ENCODE results near the gene NANOS2.
"Not testable (repeated sequence)": the region's sequence is repeated elsewhere in the genome, so short reads cannot be mapped to it uniquely, and the experiment has no call there.

The NANOS2 gene

DNA sequence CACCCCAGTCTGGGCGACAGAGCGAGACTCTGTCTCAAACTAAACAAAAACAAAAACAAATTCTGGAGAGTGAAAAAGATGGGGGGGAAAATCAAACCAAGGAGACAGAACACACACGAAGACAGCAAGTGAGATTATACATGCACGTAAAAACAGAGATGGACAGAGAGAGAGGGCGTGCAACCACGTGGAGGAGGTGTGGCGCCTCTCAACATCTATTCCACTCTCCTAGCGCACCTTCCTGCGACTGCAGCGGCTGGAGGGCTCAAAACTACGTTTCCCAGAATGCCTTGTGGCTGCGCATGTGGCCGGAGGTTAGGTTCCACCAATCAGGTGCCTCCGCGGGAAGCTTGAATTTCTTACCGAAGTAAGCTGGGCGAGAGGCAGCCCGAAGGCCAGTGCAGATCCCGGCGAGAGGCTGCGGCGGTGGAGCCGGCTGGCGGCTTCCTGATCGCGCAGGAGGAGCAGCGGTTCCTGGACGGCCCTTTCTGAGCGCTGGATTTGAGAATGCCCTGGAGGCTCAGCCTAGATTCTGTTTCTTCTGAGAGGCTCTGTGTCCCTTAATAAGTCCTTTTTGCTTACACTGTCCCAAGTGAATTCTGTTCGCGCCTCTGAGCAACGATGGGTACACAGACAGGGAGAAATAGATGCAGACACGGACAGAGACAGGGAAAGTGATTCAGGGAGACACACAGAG lies 13.1 kb upstream of the NANOS2 start:
- DNase-seq (ENCODE audit: low read depth): peak; percentile 73

DNA sequence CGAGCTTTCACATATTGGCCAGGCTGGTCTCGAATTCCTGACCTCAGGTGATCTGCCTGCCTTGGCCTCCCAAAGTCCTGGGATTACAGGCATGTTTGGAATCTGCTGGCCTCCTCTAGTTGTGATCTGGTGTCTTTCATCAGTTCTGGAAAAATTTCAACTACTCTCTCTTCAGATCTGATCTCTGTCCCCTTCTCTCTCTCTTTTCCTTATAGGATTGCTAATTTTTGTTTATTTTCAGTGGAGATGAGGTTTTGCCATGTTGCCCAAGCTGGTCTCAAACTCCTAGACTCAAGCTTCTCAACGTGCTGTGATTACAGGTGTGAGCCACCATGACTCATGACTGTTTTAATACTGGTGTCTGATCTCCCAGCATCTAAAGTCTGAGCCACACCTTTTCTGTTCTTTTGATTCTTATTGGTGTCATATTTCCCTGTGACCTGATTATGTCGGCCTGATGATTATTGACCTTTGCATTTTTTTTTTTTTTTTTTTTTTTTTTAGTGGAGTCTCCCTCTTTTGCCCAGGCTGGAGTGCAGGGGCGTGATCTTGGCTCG lies 10.4 kb upstream of the NANOS2 start:
- no peak for DNase-seq (ENCODE audit: low read depth)

DNA sequence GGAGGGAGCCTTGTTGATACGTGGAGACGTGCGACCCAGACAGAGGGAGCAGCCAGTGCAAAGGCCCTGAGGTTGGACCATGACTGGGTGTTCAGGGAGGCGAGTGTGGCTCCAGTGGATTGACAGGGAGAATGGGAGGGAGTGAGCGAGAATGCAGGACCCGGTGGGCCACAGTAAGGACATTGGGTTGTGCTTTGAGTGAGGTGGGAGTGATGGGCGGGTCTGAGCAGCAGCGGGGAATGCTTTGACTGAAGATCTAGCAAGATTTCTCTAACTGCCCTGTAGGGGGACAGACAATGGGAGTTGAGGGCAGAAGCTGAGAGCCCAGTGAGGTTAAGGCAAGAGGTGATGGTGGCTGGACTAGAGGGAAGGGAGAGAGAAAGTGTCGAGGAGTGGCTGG lies 7.7 kb upstream of the NANOS2 start:
- no peak for DNase-seq (ENCODE audit: low read depth)

DNA sequence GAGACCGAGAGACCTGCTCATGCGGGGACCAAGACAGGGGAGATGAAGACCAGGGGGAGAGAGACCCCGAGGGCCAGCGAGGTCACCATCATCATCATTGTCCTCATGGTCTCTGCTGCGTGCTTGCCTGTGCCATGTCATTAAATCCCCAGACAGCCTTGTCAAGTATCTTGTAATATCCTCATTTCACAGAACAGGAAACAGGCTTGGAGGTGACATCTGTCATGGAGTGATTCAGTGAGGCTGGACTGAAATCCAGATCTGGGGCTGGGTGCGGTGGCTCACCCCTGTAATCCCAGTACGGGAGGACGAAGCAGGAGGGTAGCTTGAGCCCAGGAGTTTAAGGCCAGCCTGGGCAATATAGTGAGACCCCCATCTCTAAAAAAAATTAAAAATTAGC lies 5.9 kb upstream of the NANOS2 start:
- no peak for DNase-seq (ENCODE audit: low read depth)

DNA sequence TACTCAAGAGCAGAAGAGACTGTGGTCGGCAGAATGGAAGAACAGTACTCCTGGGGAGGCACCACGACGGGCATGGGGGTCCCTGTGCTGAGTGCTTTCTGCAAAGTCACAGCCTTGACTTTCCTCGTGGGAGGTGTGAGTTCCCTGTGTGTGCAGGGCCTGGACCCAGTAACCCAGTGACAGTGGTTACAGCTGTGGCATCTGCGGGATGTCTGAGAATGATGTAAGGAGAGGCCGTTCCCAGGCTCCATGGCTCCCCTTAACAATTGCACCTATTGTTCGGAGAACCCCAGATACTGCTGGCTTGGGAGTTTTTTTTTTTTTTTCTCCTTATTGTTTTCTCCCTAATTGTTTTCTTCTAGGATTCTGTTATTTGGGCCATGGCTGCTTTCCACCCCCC lies 5.1 kb upstream of the NANOS2 start:
- no peak for DNase-seq (ENCODE audit: low read depth)

DNA sequence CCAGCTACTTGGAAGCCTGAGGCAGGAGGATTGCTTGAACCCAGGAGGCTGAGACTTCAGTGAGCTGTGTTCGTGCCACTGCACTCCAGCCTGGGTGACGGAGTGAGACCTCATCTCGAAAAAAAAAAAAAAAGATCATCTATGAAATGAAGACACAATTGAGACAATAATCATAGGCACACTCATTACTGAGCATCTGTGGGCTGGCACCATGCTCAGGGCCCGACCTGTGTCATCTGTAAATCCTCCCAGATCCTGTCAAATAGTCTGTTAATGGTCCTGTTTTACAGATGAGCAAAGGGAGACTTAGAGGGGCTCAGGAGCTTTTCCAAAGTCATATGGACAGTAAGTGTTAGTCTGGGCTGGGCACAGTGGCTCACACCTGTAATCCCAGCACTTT lies 4.1 kb upstream of the NANOS2 start:
- no peak for DNase-seq (ENCODE audit: low read depth)

DNA sequence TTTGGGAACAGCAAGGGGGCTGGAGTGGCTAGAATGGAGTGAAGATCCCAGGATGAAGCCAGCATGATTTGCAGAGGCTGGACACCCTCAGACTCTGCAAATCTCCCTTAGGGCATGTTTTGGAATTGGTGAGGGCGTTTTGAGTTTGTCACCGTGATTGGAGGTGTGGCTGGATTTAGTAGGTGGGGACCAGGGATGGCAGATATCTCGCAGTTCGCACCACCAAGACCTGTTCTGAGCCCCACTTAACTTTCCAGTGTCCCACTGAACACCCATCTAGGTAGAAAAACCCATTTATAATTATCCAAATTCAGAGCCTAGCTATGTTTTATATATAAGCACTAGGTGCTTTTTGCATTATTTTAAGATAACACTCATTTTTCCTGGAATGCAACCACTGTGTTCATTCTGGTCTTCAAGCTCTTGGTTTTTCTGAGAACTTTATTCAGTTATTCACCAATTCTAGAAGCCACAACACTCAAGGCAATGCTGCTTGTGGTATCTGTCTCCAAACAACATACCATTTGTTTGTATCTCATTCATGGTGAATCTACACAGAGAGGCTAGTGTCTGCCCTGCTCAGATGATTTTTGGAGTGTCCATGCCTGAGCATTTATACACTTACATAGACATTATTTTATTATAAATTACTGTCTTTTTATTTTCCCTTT lies 3.0 kb upstream of the NANOS2 start:
- no peak for DNase-seq (ENCODE audit: low read depth)

DNA sequence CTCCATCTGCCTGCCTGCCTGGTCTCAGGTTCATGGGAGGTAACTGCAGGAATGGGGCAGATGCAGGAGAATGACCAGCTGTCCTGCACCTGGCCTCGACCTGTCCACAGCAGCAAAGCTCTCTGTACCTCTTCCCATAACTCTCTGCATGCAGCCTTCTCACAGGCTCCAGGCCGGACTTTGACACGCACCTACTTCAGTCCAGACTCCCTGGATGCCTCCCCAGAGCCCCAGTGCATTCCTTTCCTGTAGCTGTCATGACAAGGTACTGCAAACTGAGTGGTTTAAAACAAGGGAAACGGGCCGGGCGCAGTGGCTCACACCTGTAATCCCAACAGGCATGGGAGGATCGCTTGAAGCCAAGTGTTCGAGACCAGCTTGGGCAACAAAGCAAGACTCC lies 3.3 kb downstream of the NANOS2 start:
- DNase-seq (ENCODE audit: low read depth): no peak

DNA sequence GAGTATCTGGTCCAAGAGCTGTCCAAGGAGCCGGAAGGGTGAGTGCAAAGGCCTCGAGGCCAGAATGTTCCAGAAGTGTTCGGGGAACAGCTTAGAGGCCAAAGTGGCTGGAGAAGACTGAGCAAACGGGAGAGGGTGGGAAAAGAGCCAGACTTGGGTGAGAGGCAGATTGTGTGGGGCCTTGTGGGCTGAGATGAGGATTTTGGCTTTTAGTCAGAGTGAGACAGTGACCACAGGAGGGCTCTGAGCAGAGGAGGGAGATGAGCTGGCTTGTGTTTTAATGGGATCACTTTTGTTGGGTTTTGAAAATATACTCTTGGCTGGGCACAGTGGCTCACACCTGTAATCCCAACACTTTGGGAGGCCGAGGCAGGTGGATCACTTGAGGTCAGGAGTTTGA lies 5.6 kb downstream of the NANOS2 start:
- no peak for DNase-seq (ENCODE audit: low read depth)

DNA sequence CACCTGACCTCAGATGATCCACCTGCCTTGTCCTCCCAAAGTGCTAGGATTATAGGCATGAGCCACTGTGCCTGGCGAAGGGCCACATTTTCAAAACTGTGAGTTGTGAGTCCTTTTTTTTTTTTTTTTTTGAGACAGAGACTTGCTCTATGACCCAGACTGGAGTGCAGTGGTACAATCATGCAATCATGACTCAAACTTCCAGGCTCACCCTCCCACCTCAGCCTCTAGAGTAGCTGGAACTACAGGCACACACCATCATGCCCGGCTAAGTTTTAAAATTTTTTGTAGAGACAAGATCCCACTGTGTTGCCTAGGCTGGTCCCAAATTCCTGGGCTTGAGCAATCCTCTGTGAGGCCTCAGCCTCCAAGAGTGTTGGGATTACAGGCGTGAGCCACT lies 8.4 kb downstream of the NANOS2 start:
- no peak for DNase-seq (ENCODE audit: low read depth)

DNA sequence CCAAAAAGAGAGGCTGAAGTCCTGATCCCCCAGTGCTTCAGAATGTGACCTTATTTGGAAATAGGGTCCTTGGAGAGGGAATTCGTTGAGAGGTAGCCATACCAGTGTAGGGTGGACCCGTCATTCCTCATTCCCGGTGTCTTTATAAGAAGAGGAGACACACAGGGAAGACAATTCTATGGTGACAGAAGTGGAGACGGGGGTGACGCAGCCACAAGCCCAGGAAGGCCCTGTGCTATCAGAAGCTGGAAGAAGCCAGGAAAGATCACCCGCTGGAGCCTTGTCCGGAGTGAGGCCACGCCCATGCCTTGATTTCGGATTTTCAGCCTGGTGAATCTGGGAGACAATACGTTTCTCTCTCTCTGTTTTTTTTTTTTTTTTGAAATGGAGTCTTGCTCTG lies 9.6 kb downstream of the NANOS2 start:
- DNase-seq (ENCODE audit: low read depth): no peak

DNA sequence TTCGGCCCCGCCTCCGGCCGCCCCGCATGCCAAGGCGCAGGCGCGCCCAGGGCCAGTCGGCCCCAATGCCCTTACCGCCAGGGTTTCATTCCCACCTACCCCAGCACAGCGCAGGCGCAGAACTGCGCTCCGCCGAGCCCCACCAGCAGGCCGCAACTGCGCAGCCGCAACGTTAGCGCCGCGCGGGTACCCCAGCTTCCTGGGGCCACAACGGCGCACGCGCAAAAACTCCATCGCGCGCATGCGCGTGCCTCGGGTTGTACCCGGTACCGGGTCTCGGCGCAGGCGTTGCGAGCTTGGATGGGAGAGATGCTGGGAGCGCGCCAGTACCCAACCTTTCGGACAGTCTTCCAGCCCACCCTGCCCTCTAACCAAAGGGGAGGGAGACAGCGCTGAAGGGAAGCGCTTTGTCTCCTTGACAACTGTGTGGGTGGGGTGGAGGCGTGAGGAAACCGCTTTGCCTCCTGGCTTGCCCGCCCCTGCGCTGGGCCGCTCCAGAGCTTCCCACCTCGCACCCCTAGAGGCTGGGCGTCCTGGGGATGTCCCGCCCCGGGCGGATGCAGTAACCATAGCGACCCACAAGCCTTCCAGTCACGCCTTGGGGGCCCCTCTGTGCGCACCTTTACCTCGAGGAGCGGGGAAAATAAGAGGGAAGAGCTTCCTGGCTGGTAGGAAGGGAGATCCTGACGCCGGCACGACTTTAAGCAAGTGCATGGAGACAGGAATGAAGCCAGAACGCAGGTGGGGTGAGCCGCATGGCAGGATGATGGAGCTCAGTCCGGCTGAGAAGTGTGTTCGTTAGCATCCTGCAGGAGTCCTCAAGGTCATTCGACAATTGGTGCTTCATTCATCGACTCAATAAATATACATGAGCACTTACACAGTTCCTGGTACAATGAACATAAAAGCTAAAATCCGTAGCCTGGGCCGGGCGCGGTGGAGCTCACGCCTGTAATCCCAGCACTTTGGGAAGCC lies 11.6 kb downstream of the NANOS2 start:
- peak; percentile 99 for DNase-seq (ENCODE audit: low read depth)

DNA sequence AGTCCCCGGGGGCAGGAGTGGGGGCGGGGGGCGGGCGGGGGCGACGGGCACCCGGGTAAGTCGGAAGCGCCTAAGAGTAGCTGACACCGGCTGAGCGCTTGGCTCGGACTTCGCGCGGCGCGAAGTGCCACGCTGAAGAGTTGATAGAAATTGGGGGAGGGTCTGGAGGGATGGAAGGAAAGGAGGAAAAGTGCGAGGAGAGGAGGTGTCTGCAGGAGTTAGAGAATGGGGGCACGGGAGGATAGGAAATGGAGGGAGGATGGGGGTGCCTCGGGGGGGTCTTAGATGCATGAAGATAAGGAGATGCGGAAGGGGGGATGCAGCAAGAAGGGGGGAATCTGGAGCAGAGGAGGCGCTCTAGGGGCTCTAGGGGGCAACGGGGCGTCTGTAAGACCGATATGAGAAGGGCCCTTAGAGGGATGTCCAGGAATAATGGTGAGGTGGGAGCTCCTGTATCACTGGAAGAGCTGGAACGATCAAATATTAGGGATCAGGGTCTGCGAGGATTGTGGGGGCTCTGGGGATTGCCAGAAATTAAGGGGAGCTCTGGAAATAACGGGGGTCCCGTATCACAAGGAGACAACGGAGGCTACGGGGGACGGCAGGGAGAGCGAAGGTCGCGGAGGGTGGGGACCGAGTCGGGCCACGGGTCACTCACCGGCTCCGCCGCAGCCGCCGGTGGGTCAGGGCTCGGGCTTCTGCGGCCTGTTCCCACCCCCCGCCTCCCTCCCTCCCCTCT lies 12.5 kb downstream of the NANOS2 start, which contains the start of gene MYPOP:
TSS of gene MYPOP (minus strand) at position 702 of the 739 bp plus-strand sequence. CDS start 840 bp downstream, outside the sequence.
- no peak for DNase-seq (ENCODE audit: low read depth)

DNA sequence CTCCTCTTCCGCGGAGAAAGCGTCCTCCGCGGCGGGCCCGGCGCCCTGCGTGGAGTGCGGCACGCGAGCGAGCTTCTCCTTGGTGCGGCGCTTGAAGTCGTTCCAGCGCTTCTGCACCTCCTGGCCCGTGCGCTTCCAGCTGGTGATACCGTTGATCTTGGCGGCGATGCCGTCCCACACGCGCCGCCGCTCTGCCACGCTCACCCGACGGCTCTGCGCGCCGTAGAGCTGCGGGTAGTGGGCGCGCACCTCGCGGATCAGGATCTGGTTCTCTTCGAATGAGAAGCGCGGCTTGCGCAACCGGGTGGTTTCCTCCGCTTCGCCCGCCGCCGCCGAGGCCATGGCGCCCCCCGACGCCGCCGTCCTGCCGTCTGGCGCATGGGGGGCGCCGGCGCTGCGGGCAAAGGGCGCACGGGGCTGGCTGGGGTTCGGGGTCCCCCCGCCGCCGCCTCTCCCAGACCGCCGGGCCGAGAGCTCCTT lies 13.1 kb downstream of the NANOS2 start:
- no peak for DNase-seq (ENCODE audit: low read depth)

DNA sequence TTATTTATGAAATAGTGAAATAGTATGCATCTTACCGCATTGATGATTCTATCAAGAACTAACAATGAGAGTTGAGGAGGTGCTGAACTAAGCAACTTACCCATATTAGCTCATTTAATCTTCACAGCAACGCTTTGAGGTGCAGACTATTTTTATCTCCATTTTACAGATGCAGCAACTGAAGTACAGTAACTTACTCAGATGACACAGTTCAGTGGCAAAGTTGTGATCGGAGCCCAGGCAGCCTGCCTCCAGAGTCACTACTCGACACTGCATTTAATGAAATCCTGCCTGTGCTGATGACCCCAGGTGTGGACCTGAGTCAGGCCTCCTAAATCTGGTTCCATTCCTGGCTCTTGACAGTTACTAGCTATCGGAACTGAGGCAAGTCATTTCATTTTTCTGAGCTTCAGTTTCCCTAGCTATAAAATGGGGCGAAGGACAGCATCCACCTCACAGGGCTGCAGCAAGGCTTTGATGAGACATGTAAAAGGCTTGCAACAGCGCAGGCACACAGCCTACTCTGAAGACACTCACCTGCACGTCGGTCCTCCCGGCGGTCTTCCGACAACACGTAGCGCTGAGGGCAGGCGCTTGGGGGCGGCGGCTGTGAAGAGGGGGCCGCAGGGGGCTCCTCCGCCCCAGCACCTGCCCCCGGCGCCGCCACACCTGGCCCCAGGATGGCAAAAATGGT lies 13.7 kb downstream of the NANOS2 start:
- no peak for DNase-seq (ENCODE audit: low read depth)

DNA sequence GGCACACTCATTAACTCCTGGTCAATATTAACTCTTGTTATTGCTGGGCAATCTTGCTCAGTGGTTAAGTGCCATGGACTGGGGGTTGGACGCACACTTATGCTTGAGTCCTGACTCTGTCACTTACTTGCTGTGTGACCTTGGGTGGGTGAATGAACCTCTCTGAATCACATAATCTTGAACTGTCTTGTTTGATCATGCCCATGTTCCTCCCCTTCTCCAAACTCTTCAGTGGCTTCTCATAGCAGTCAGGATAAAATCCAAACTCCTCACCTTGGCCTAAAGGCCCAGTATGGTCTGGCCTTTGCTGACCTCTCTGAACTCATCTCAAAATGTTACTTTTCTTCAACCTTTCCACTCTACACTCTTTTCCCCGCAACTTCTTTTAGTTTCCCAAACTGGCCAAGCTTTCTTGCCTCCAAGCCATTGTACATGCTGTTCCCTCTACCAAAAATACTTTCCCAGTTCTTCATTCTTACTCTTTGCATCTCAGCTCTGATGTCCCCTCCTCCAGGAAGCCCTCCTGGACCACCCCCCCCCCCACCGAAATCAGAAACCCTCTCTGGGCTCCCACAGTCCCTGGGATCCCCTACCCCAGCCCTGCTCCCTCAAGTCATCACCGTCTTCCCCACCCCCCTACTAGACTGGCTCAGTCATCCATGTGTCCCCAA lies 14.5 kb downstream of the NANOS2 start:
- DNase-seq (ENCODE audit: low read depth): no peak

DNA sequence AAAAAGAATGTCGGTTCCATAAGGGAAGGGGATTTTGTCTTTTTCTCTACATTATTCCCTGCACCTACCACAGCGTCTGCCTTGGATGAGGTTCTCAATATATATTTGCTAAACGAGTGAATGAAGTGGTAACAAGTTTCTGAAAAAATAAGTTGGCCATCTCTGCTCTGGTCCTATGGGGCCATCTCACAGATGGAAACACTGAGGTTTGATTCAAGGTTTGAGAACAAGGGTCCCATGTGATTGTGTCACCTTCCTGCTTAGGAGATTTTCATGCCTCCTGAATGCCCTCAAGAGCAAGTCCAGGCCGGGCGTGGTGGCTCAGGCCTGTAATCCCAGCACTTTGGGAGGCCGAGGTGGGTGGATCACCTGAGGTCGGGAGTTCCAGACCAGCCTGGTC lies 15.3 kb downstream of the NANOS2 start:
- DNase-seq (ENCODE audit: low read depth): no peak

DNA sequence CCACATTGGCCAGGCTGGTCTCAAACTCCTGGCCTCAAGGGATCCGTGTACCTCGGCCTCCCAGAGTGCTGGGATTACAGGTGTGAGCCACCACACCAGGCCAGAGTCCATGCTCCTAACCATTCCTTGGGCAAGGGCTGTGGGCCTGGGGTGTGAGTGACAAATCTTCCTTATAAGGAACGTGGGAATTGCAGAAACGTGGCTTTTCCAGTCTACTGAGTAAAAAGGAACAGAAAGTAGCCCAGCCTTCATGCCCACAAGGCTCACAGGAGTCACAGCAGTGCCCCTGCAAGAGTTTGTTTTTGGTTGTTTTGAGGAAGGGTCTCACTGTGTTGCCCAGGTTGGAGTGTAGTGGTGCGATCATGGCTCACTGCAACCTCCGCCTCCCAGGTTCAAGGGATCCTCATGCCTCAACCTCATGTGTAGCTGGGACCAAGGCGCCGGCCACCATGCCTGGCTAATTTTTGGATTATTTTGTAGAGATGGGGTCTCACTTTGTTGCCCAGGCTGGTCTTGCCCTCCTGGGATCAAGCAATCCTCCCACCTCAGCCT lies 17.2 kb downstream of the NANOS2 start:
- DNase-seq (ENCODE audit: low read depth): no peak

DNA sequence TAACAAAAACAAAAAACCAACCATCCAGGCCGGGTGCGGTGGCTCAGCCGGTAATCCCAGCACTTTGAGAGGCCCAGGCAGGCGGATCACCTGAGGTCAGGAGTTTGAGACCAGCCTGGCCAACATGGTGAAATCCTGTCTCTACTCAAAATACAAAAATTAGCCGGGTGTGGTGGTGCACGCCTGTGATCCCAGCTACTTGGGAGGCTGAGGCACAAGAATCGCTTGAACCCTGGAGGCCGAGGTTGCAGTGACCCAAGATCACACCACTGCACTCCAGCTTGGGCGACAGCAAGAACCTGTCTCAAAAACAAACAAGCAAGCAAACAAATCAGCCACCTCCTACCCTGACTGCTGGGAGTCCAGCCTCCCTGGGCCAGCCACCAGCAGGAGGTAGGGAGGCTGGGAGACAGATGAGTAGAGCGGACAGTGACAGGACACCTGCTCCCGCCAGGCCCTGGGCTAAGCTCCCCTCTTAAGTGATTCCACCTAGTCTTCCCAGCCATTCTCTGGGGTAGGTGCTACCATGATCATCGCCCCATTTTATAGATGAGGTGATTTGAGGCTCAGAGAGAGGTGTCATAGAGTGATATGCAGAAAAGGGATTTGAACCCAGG lies 18.5 kb downstream of the NANOS2 start:
- not testable (repeated sequence) for DNase-seq (ENCODE audit: low read depth)
